ENCODE data around the gene DLEC1.

GRCh38 chr3:38007754-38008090 is 31.3 kb upstream of the DLEC1 start:
- no peak for TF ChIP-seq CTCF (conservative IDR thresholded peaks at IDR 0.05; ENCODE audit: low read length)
- TF ChIP-seq EZH2phosphoT487 (IDR thresholded peaks at IDR 0.05; ENCODE audit: borderline replicate concordance), result no peak

All from Loucy (cell line).